Natural killer cell (primary cell): ENCODE measurements around the gene RASL11B. TPM values are rescaled to one million over a fixed set of nuclear protein-coding genes. Genes with fewer than 3 reads are reported as not detected.
A peak's percentile ranks its signal among the peaks of the same experiment; 100 is the strongest.
"Not testable (repeated sequence)": the region's sequence is repeated elsewhere in the genome, so short reads cannot be mapped to it uniquely, and the experiment has no call there.

ENCODE experiments used
- ATAC-seq, 3 donors: fragments of 150-1000 bp in 2 of 3; fragments of 200-7000 bp in 1 of 3; cut with Tn5 transposase; 1 replicate in 1 of 3; 2 replicates in 2 of 3; pipeline ENCODE4 v1.10.0; 2021; ENCODE audit warnings: mild to moderate bottlenecking in 2 of 3, moderate library complexity in 2 of 3
- DNase-seq, 2 donors: peaks; one replicate each; pipeline versions ENCODE4 v3.0.0 to v3.0.0-alpha.2; 2013 to 2021; ENCODE audit warnings: mixed read lengths in 1 of 2
- H3K27ac ChIP-seq: one replicate; pipeline ENCODE4 v1.5.1; 2013; ENCODE audit warnings: mild to moderate bottlenecking, low read length
- H3K27me3 ChIP-seq: one replicate; pipeline ENCODE4 v1.6.1; 2013; ENCODE audit warnings: low read length; ENCODE audit not compliant: control insufficient read depth, insufficient read depth
- H3K36me3 ChIP-seq: one replicate; pipeline ENCODE4 v1.6.1; 2013; ENCODE audit warnings: low read length; ENCODE audit not compliant: control insufficient read depth, insufficient read depth
- H3K4me1 ChIP-seq: one replicate; pipeline ENCODE4 v1.6.1; 2013; ENCODE audit warnings: low read length; ENCODE audit not compliant: control insufficient read depth, insufficient read depth
- H3K4me3 ChIP-seq: one replicate; pipeline ENCODE4 v1.5.1; 2013; ENCODE audit warnings: low read length
- H3K9me3 ChIP-seq: one replicate; pipeline ENCODE4 v1.6.1; 2013; ENCODE audit warnings: low read length; ENCODE audit not compliant: control insufficient read depth, insufficient read depth
- H3K27ac Mint-ChIP-seq, 2 donors: one replicate each; pipeline ENCODE4 v1.8.0; 2022; ENCODE audit warnings: mild to moderate bottlenecking in 2 of 2, mixed read lengths in 2 of 2, moderate library complexity in 1 of 2
- H3K27me3 Mint-ChIP-seq, 2 donors: one replicate each; pipeline ENCODE4 v1.8.0; 2022; ENCODE audit warnings: low read depth in 2 of 2, mixed read lengths in 2 of 2
- H3K36me3 Mint-ChIP-seq: one replicate; pipeline ENCODE4 v1.8.0; 2022; ENCODE audit warnings: mixed read lengths
- H3K4me1 Mint-ChIP-seq, 2 donors: one replicate each; pipeline ENCODE4 v1.8.0; 2022; ENCODE audit warnings: mixed read lengths in 2 of 2
- H3K4me3 Mint-ChIP-seq: one replicate; pipeline ENCODE4 v1.8.0; 2022; ENCODE audit warnings: mild to moderate bottlenecking, moderate library complexity, mixed read lengths
- H3K9me3 Mint-ChIP-seq, 2 donors: one replicate each; pipeline ENCODE4 v1.8.0; 2022; ENCODE audit warnings: mixed read lengths in 2 of 2
- CTCF ChIP-seq: fragments of 200-600 bp; IDR thresholded peaks from one replicate; pipeline ENCODE4 v1.8.0; 2022; ENCODE audit warnings: antibody characterized with exemption
- WGBS: methylation state at CpG from one replicate; pipeline ENCODE4 v1.1.7; 2013; ENCODE audit warnings: missing lambda C conversion rate; ENCODE audit not compliant: insufficient coverage; 5-methylcytosine and 5-hydroxymethylcytosine counted together
- intact Hi-C: fragments of 100-400 bp; cut with micrococcal nuclease; formaldehyde crosslinking; loops from one replicate; pipeline ENCODE4 v1.14.2; 2022
- total RNA-seq, 4 donors: library from RNA; stranded (reverse); fragments of 120-200 nt in 1 of 4; gene quantifications; one replicate each; pipeline versions ENCODE4 v1.2.3 to v1.2.4, GENCODE V29; 2013 to 2022

The RASL11B gene
- total RNA-seq, 3 donors from 2014 or later (not counting 1 experiment from before 2014, with no cell fraction given), result not detected

GRCh38 chr4:52824603-52825459 lies 37.3 kb upstream of the RASL11B start:
- H3K4me1 Mint-ChIP-seq, result no peaks in the 10 kb centered on the region
- intact Hi-C loops, result no loop called here
- peak in 1 of 2 donors; percentile 7 for DNase-seq
- H3K27me3 Mint-ChIP-seq, result peaks cover 0 to 3% of the 10 kb centered on the region in 2 donors
- ATAC-seq, result no peak
- TF ChIP-seq CTCF, result no peak
- no peak overlapping the region for H3K4me3 Mint-ChIP-seq
- WGBS, result 82% methylated on average over 11 of the region's 12 CpGs
- no peaks in the 10 kb centered on the region for H3K36me3 Mint-ChIP-seq
- H3K9me3 Mint-ChIP-seq, result peaks cover 0 to 2% of the 10 kb centered on the region in 2 donors
- no peaks in the 10 kb centered on the region for H3K36me3 ChIP-seq
- H3K27ac ChIP-seq, result no peak overlapping the region
- H3K4me3 ChIP-seq, result no peak overlapping the region
- no peak overlapping the region for H3K27ac Mint-ChIP-seq
- no peaks in the 10 kb centered on the region for H3K4me1 ChIP-seq
- H3K27me3 ChIP-seq, result no peaks in the 10 kb centered on the region
- no peaks in the 10 kb centered on the region for H3K9me3 ChIP-seq

DNA sequence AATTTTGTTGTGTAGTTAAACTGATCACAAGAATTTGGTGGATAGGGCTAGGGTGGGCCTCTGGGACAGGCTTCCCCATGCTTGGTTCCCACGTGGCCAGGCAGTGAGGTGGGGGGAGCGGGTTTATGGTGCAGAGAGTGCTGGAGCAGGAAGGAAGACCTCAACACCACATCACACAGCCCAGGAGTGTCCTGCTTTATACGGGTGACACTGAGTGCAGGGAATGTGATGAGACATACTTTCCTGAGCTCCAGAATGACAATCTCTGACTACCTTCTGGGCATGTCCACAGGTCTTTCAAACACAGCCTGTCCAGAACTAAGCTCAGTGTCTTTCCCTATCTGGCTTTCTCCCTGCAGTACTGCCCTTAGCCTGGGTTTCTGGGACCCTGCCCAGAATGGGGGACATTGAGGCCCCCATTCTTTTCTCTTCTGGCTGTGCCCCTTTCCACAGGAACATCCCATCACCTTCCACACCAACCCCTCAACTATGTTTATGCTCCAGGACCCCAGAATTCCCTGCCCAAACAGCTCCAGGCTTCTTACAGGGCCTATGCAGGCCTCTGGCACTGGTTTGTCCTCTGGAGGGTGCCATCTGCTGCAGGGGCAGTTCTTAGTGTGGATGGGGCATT lies 36.5 kb upstream of the RASL11B start:
- Histone ChIP-seq H3K4me3 (no peak overlapping the region), H3K36me3 (no peaks in the 10 kb centered on the region), H3K4me1 (no peaks in the 10 kb centered on the region), H3K9me3 (no peaks in the 10 kb centered on the region), H3K27me3 (no peaks in the 10 kb centered on the region), H3K27ac (no peak overlapping the region)
- 49% methylated on average over 3 of the region's 3 CpGs for WGBS
- Mint-ChIP-seq H3K4me3 (no peak overlapping the region), H3K9me3 (peaks cover 0 to 2% of the 10 kb centered on the region in 2 donors), H3K27ac (no peak overlapping the region), H3K36me3 (no peaks in the 10 kb centered on the region), H3K4me1 (no peaks in the 10 kb centered on the region), H3K27me3 (peaks cover 0 to 6% of the 10 kb centered on the region in 2 donors)
- no peak for TF ChIP-seq CTCF
- intact Hi-C loops, result no loop called here
- no peak for ATAC-seq
- DNase-seq, result peak in 1 of 2 donors; percentile 4

GRCh38 chr4:52833941-52834525 lies 28.1 kb upstream of the RASL11B start:
- peaks cover 14 to 16% of the 10 kb centered on the region in 2 donors for H3K27me3 Mint-ChIP-seq
- H3K27ac Mint-ChIP-seq, result no peak overlapping the region
- Histone ChIP-seq H3K27ac (no peak overlapping the region), H3K4me3 (no peak overlapping the region), H3K36me3 (no peaks in the 10 kb centered on the region), H3K9me3 (no peaks in the 10 kb centered on the region), H3K27me3 (no peaks in the 10 kb centered on the region), H3K4me1 (no peaks in the 10 kb centered on the region)
- H3K9me3 Mint-ChIP-seq, result no peaks in the 10 kb centered on the region
- H3K4me3 Mint-ChIP-seq, result no peak overlapping the region
- no peak for ATAC-seq
- WGBS, result 91% methylated on average over 3 of the region's 3 CpGs
- intact Hi-C loops, result no loop called here
- H3K4me1 Mint-ChIP-seq, result no peaks in the 10 kb centered on the region
- no peak for TF ChIP-seq CTCF
- H3K36me3 Mint-ChIP-seq, result no peaks in the 10 kb centered on the region
- DNase-seq, result no peak

- H3K4me1 Mint-ChIP-seq, H3K4me3 Mint-ChIP-seq, H3K4me1 ChIP-seq, H3K27ac ChIP-seq, H3K4me3 ChIP-seq, H3K9me3 Mint-ChIP-seq, H3K27me3 ChIP-seq, ATAC-seq, H3K27ac Mint-ChIP-seq, intact Hi-C loops, H3K36me3 ChIP-seq, DNase-seq, H3K9me3 ChIP-seq, H3K36me3 Mint-ChIP-seq: not testable (repeated sequence)
- peaks cover 14 to 16% of the 10 kb centered on the region in 2 donors for H3K27me3 Mint-ChIP-seq
- WGBS, result 92% methylated on average over 8 of the region's 8 CpGs
Measured at GRCh38 chr4:52834641-52835456, 27.3 kb upstream of the RASL11B start.
